OCI-LY3 (cell line): Measurements from ENCODE around the gene PLA1A.

Experiments used
- EZH2phosphoT487 ChIP-seq: fragments of 200-600 bp; shearing (Covaris generic); IDR thresholded peaks from 2 replicates; pipeline ENCODE4 v1.6.1; 2018; ENCODE audit warnings: antibody characterized with exemption, mixed run types, low read depth
- TF ChIP-seq, protein P1 (sequence below): fragments of 200-600, 300-600 bp; sonication (generic); IDR thresholded peaks from 2 replicates; pipeline ENCODE4 v1.5.1; 2014; ENCODE audit warnings: antibody characterized with exemption, low read length, low read depth

DNA sequence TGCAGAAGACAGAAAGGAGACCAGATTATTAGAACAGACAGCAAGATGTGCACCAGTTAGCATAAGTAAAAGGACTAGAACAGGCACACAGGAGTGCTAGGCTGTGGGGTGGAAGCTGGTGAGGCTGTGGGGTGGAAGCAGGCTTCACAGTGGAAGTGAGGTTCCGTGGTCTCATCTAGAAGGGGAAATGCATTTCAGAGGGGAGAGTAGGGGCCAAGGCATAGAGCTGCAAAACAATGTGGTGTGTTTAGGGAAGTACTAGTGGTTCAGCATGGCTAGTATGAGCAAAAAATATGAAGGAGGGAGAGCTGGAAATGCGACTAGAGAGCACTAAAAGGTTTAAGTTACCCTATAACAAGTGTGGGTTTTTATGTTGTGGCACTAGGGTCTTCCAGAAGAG lies 56.2 kb downstream of the PLA1A start:
- TF ChIP-seq, protein P1, sequence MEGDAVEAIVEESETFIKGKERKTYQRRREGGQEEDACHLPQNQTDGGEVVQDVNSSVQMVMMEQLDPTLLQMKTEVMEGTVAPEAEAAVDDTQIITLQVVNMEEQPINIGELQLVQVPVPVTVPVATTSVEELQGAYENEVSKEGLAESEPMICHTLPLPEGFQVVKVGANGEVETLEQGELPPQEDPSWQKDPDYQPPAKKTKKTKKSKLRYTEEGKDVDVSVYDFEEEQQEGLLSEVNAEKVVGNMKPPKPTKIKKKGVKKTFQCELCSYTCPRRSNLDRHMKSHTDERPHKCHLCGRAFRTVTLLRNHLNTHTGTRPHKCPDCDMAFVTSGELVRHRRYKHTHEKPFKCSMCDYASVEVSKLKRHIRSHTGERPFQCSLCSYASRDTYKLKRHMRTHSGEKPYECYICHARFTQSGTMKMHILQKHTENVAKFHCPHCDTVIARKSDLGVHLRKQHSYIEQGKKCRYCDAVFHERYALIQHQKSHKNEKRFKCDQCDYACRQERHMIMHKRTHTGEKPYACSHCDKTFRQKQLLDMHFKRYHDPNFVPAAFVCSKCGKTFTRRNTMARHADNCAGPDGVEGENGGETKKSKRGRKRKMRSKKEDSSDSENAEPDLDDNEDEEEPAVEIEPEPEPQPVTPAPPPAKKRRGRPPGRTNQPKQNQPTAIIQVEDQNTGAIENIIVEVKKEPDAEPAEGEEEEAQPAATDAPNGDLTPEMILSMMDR = no peak
- no peak for TF ChIP-seq EZH2phosphoT487
